ENCODE data around the gene ADAMTS17.

Gene ADAMTS17

GRCh38 chr15:100192097-100193080 lies 149.4 kb downstream of the ADAMTS17 start:
- no peak for TF ChIP-seq CTCF (IDR thresholded peaks at IDR 0.05)

- TF ChIP-seq CTCF (IDR thresholded peaks at IDR 0.05) = no peak
Observed at GRCh38 chr15:100191161-100191560, 150.6 kb downstream of the ADAMTS17 start.

GRCh38 chr15:100190675-100191074 lies 151.1 kb downstream of the ADAMTS17 start:
- TF ChIP-seq CTCF (IDR thresholded peaks at IDR 0.05) = no peak

GRCh38 chr15:100189849-100190248 lies 151.9 kb downstream of the ADAMTS17 start:
- TF ChIP-seq CTCF (IDR thresholded peaks at IDR 0.05) = no peak

- no peak for TF ChIP-seq CTCF (IDR thresholded peaks at IDR 0.05)
Observed at GRCh38 chr15:100189319-100189718, 152.5 kb downstream of the ADAMTS17 start.

GRCh38 chr15:100187677-100188076 lies 154.1 kb downstream of the ADAMTS17 start:
- TF ChIP-seq CTCF (IDR thresholded peaks at IDR 0.05) = no peak

- no peak for TF ChIP-seq CTCF (IDR thresholded peaks at IDR 0.05)
Observed at GRCh38 chr15:100186960-100187359, 154.8 kb downstream of the ADAMTS17 start.

Data from LNCAP (cell line).